UCSD-AML1 (cell line): ENCODE measurements around the gene SIGLEC5.

Experiments
- DNase-seq: peaks from one replicate; lab custom pipeline; 2025; ENCODE audit not compliant: unreplicated experiment; lab: John Stamatoyannopoulos, UW

Gene SIGLEC5

GRCh38 chr19:51628153-51628939 is 1.9 kb downstream of the SIGLEC5 start:
- no peak for DNase-seq

- DNase-seq = no peak
Measured at GRCh38 chr19:51627491-51628138, 2.6 kb downstream of the SIGLEC5 start.

GRCh38 chr19:51626675-51627074 is 3.5 kb downstream of the SIGLEC5 start:
- no peak for DNase-seq

- DNase-seq = no peak
Measured at GRCh38 chr19:51621178-51621577, 9.0 kb downstream of the SIGLEC5 start.

- DNase-seq = no peak
Measured at GRCh38 chr19:51615991-51616390, 14.2 kb downstream of the SIGLEC5 start.

GRCh38 chr19:51614789-51615188 is 15.4 kb downstream of the SIGLEC5 start:
- DNase-seq = no peak

- no peak for DNase-seq
Measured at GRCh38 chr19:51610576-51610975, 19.6 kb downstream of the SIGLEC5 start.

- DNase-seq = peak; percentile 88
Measured at GRCh38 chr19:51607920-51608562, 22.2 kb downstream of the SIGLEC5 start.

GRCh38 chr19:51607077-51607476 is 23.1 kb downstream of the SIGLEC5 start:
- no peak for DNase-seq

GRCh38 chr19:51602189-51602854 is 27.9 kb downstream of the SIGLEC5 start:
- no peak for DNase-seq

- DNase-seq = no peak
Measured at GRCh38 chr19:51600940-51601580, 29.1 kb downstream of the SIGLEC5 start.

- DNase-seq = no peak
Measured at GRCh38 chr19:51599084-51599483, 31.1 kb downstream of the SIGLEC5 start.

- DNase-seq = no peak
Measured at GRCh38 chr19:51598159-51598915, 31.9 kb downstream of the SIGLEC5 start.

- no peak for DNase-seq
Measured at GRCh38 chr19:51595190-51596175, 34.7 kb downstream of the SIGLEC5 start.

- no peak for DNase-seq
Measured at GRCh38 chr19:51594774-51595109, 35.5 kb downstream of the SIGLEC5 start.

- peak; percentile 97 for DNase-seq
Measured at GRCh38 chr19:51593969-51594773, 36.0 kb downstream of the SIGLEC5 start.

- no peak for DNase-seq
Measured at GRCh38 chr19:51593138-51593890, 36.9 kb downstream of the SIGLEC5 start.

- no peak for DNase-seq
Measured at GRCh38 chr19:51592521-51592920, 37.7 kb downstream of the SIGLEC5 start.
